ENCODE results near the gene CCL26. TPM values are rescaled to one million over a fixed set of nuclear protein-coding genes. Genes with fewer than 3 reads are reported as not detected.
A peak's percentile ranks its signal among the peaks of the same experiment; 100 is the strongest.
"Not testable (repeated sequence)": the region's sequence is repeated elsewhere in the genome, so short reads cannot be mapped to it uniquely, and the experiment has no call there.

The CCL26 gene
- polyA plus RNA-seq, 3 donors, result not detected

GRCh38 chr7:75739796-75740672 lies 32.0 kb downstream of the CCL26 start:
- DNase-seq (ENCODE audit: low read depth in 3 of 3, low spot score in 2 of 3), result no peak

GRCh38 chr7:75738975-75739795 lies 32.8 kb downstream of the CCL26 start:
- DNase-seq (ENCODE audit: low read depth in 3 of 3, low spot score in 2 of 3), result peak; percentile 72 to 96 (median 93)

- DNase-seq (ENCODE audit: low read depth in 3 of 3, low spot score in 2 of 3), result no peak
Observed at GRCh38 chr7:75738604-75738974, 33.4 kb downstream of the CCL26 start, which contains the start of gene HIP1. Gene HIP1, minus strand, starts transcription at chr7:75738941. Its CDS starts 21 bp downstream, at chr7:75738920.

- no peak for DNase-seq (ENCODE audit: low read depth in 3 of 3, low spot score in 2 of 3)
Observed at GRCh38 chr7:75737856-75738603, 34.0 kb downstream of the CCL26 start.

GRCh38 chr7:75735581-75736350 lies 36.2 kb downstream of the CCL26 start:
- DNase-seq (ENCODE audit: low read depth in 3 of 3, low spot score in 2 of 3), result no peak

- no peak for DNase-seq (ENCODE audit: low read depth in 3 of 3, low spot score in 2 of 3)
Observed at GRCh38 chr7:75734586-75735458, 37.2 kb downstream of the CCL26 start.

GRCh38 chr7:75732764-75733630 lies 39.0 kb downstream of the CCL26 start:
- DNase-seq (ENCODE audit: low read depth in 3 of 3, low spot score in 2 of 3), result no peak

GRCh38 chr7:75732016-75732521 lies 39.9 kb downstream of the CCL26 start:
- DNase-seq (ENCODE audit: low read depth in 3 of 3, low spot score in 2 of 3), result no peak

GRCh38 chr7:75729851-75730274 lies 42.1 kb downstream of the CCL26 start:
- DNase-seq (ENCODE audit: low read depth in 3 of 3, low spot score in 2 of 3), result no peak

- no peak for DNase-seq (ENCODE audit: low read depth in 3 of 3, low spot score in 2 of 3)
Observed at GRCh38 chr7:75727881-75728593, 44.0 kb downstream of the CCL26 start.

GRCh38 chr7:75727351-75727750 lies 44.7 kb downstream of the CCL26 start:
- DNase-seq (ENCODE audit: low read depth in 3 of 3, low spot score in 2 of 3), result not testable (repeated sequence)

GRCh38 chr7:75725306-75725705 lies 46.7 kb downstream of the CCL26 start:
- DNase-seq (ENCODE audit: low read depth in 3 of 3, low spot score in 2 of 3), result no peak

- DNase-seq (ENCODE audit: low read depth in 3 of 3, low spot score in 2 of 3), result no peak
Observed at GRCh38 chr7:75723444-75723843, 48.6 kb downstream of the CCL26 start.

- no peak for DNase-seq (ENCODE audit: low read depth in 3 of 3, low spot score in 2 of 3)
Observed at GRCh38 chr7:75722373-75722772, 49.6 kb downstream of the CCL26 start.

- not testable (repeated sequence) for DNase-seq (ENCODE audit: low read depth in 3 of 3, low spot score in 2 of 3)
Observed at GRCh38 chr7:75721922-75722321, 50.1 kb downstream of the CCL26 start.

GRCh38 chr7:75721426-75721825 lies 50.6 kb downstream of the CCL26 start:
- DNase-seq (ENCODE audit: low read depth in 3 of 3, low spot score in 2 of 3), result no peak

GRCh38 chr7:75719626-75720025 lies 52.4 kb downstream of the CCL26 start:
- DNase-seq (ENCODE audit: low read depth in 3 of 3, low spot score in 2 of 3), result no peak

Data from right renal cortex interstitium (tissue), 3 donors.